Loucy (cell line): ENCODE measurements around the gene VAT1L.

ENCODE experiments used
- H2AFZ ChIP-seq: fragments of 200-600 bp; sonication (generic); 2 replicates; pipeline ENCODE4 v1.6.0; 2016; ENCODE audit warnings: antibody characterized with exemption, mild to moderate bottlenecking, low read length, moderate library complexity
- H3F3A ChIP-seq: fragments of 200-600 bp; 2 replicates; pipeline ENCODE4 v1.6.0; 2016; ENCODE audit warnings: antibody characterized with exemption, low read depth, mild to moderate bottlenecking
- H3K27me3 ChIP-seq: fragments of 200-600 bp; sonication (generic); 2 replicates; pipeline ENCODE4 v1.6.1; 2014; ENCODE audit warnings: low read length, mild to moderate bottlenecking; ENCODE audit not compliant: insufficient read depth, poor library complexity, severe bottlenecking
- H3K36me3 ChIP-seq: fragments of 200-600 bp; sonication (generic); 2 replicates; pipeline ENCODE4 v1.6.1; 2016; ENCODE audit warnings: low read length; ENCODE audit not compliant: insufficient read depth
- H3K4me1 ChIP-seq: fragments of 200-600 bp; sonication (generic); 2 replicates; pipeline ENCODE4 v1.5.1; 2014; ENCODE audit warnings: low read length, mild to moderate bottlenecking; ENCODE audit not compliant: insufficient read depth, poor library complexity, severe bottlenecking
- H3K4me2 ChIP-seq: fragments of 200-600 bp; sonication (generic); 2 replicates; pipeline ENCODE4 v1.6.0; 2014; ENCODE audit warnings: antibody characterized with exemption, low read length, low read depth, mild to moderate bottlenecking; ENCODE audit not compliant: poor library complexity, severe bottlenecking
- H3K4me3 ChIP-seq: fragments of 200-600 bp; sonication (generic); 2 replicates; pipeline ENCODE4 v1.5.1; 2014; ENCODE audit warnings: low read length, mild to moderate bottlenecking, mixed read lengths; ENCODE audit not compliant: poor library complexity, severe bottlenecking
- H3K79me2 ChIP-seq: fragments of 200-600 bp; sonication (generic); 2 replicates; pipeline ENCODE4 v1.6.1; 2014; ENCODE audit warnings: low read length; ENCODE audit not compliant: insufficient read depth
- H3K9ac ChIP-seq: fragments of 200-600 bp; sonication (generic); 2 replicates; pipeline ENCODE4 v1.6.0; 2014; ENCODE audit warnings: mild to moderate bottlenecking, low read depth, low read length, moderate library complexity; ENCODE audit not compliant: poor library complexity, severe bottlenecking
- H3K9me2 ChIP-seq: fragments of 200-600 bp; sonication (generic); replicated peaks from 2 replicates; pipeline ENCODE4 v1.6.1; 2016; ENCODE audit warnings: low read depth, low read length, mixed read lengths
- H3K9me3 ChIP-seq: fragments of 200-600 bp; sonication (generic); 2 replicates; pipeline ENCODE4 v1.6.1; 2014; ENCODE audit warnings: mild to moderate bottlenecking, antibody characterized with exemption, low read length, low read depth; ENCODE audit not compliant: insufficient read depth
- H4K20me1 ChIP-seq: fragments of 200-600 bp; sonication (generic); 2 replicates; pipeline ENCODE4 v1.6.0; 2014; ENCODE audit warnings: antibody characterized with exemption, low read length, mild to moderate bottlenecking; ENCODE audit not compliant: insufficient read depth, poor library complexity, severe bottlenecking
- CTCF ChIP-seq: fragments of 200-600 bp; sonication (generic); conservative IDR thresholded peaks from 2 replicates; pipeline ENCODE4 v1.5.1; 2014; ENCODE audit warnings: mild to moderate bottlenecking, antibody characterized with exemption, low read length
- EZH2phosphoT487 ChIP-seq: fragments of 200-600 bp; IDR thresholded peaks from 2 replicates; pipeline ENCODE4 v1.6.1; 2018; ENCODE audit warnings: antibody characterized with exemption, mild to moderate bottlenecking, moderate library complexity, borderline replicate concordance

The VAT1L gene

GRCh38 chr16:77843405-77843804 is 55.0 kb downstream of the VAT1L start:
- Histone ChIP-seq H3K4me2 (no peak overlapping the region), H3K4me3 (no peak overlapping the region), H3K9me2 (no peaks in the 10 kb centered on the region), H3K9ac (no peak overlapping the region), H2AFZ (no peak overlapping the region), H4K20me1 (no peaks in the 10 kb centered on the region), H3K4me1 (no peaks in the 10 kb centered on the region), H3K9me3 (no peaks in the 10 kb centered on the region), H3K79me2 (no peaks in the 10 kb centered on the region), H3K36me3 (no peaks in the 10 kb centered on the region), H3K27me3 (no peaks in the 10 kb centered on the region), H3F3A (no peaks in the 10 kb centered on the region)
- TF ChIP-seq CTCF (no peak), EZH2phosphoT487 (no peak)

- H2AFZ ChIP-seq = no peak overlapping the region
- H4K20me1 ChIP-seq = no peaks in the 10 kb centered on the region
- H3K27me3 ChIP-seq = no peaks in the 10 kb centered on the region
- no peak overlapping the region for H3K9ac ChIP-seq
- H3K36me3 ChIP-seq = no peaks in the 10 kb centered on the region
- no peak overlapping the region for H3K4me3 ChIP-seq
- no peaks in the 10 kb centered on the region for H3K4me1 ChIP-seq
- no peak for TF ChIP-seq CTCF
- TF ChIP-seq EZH2phosphoT487 = no peak
- no peak overlapping the region for H3K4me2 ChIP-seq
- H3K9me2 ChIP-seq = no peaks in the 10 kb centered on the region
- H3K79me2 ChIP-seq = no peaks in the 10 kb centered on the region
- no peaks in the 10 kb centered on the region for H3K9me3 ChIP-seq
- H3F3A ChIP-seq = no peaks in the 10 kb centered on the region
These were observed 56.4 kb downstream of the VAT1L start for GRCh38 chr16:77844801-77845200.

GRCh38 chr16:77849646-77850258 is 61.4 kb downstream of the VAT1L start:
- TF ChIP-seq CTCF = no peak
- no peak for TF ChIP-seq EZH2phosphoT487
- H3F3A ChIP-seq = no peaks in the 10 kb centered on the region
- H3K9me2 ChIP-seq = no peaks in the 10 kb centered on the region
- H3K79me2 ChIP-seq = no peaks in the 10 kb centered on the region
- no peaks in the 10 kb centered on the region for H3K27me3 ChIP-seq
- no peaks in the 10 kb centered on the region for H3K36me3 ChIP-seq
- H3K9me3 ChIP-seq = no peaks in the 10 kb centered on the region
- no peak overlapping the region for H2AFZ ChIP-seq
- no peak overlapping the region for H3K9ac ChIP-seq
- H3K4me3 ChIP-seq = no peak overlapping the region
- no peaks in the 10 kb centered on the region for H3K4me1 ChIP-seq
- H4K20me1 ChIP-seq = no peaks in the 10 kb centered on the region
- H3K4me2 ChIP-seq = no peak overlapping the region
